ENCODE results near the gene NKAIN2. TPM values are rescaled to one million over a fixed set of nuclear protein-coding genes. Genes with fewer than 3 reads are reported as not detected.
A peak's percentile ranks its signal among the peaks of the same experiment; 100 is the strongest.

Gene NKAIN2
- total and polyA plus RNA-seq, 2 donors (not counting 3 experiments of a cell fraction or from before 2014, with no cell fraction given) = 0.03 TPM; not detected in 1

- DNase-seq (ENCODE audit: low read depth, low spot score) (no peak), FAIRE-seq (peak; percentile 56)
- CTCF ChIA-PET = interaction anchor here (0.6 to 1.4 kb wide), 6 partner anchors 8 to 334 kb away, joined by 3 to 4 read pairs (median 3); no protein-coding TSS in a partner anchor
- Histone ChIP-seq H3K9ac (replicated peaks; ENCODE audit: extremely low read depth, insufficient read depth, low read length) (no peak overlapping the region), H2AFZ (ENCODE audit: low read depth, low read length) (no peak overlapping the region), H4K20me1 (replicated peaks; ENCODE audit: control insufficient read depth, extremely low read depth, insufficient read depth, low read length) (no peaks in the 10 kb centered on the region), H3K4me2 (ENCODE audit: insufficient read depth, low read length) (no peak overlapping the region), H3K9me3 (replicated peaks; ENCODE audit: control insufficient read depth, insufficient read depth, low read length) (no peaks in the 10 kb centered on the region), H3K9me1 (replicated peaks; ENCODE audit: control insufficient read depth, extremely low read depth, insufficient read depth, low read length) (no peaks in the 10 kb centered on the region), H3K4me3 (replicated peaks in 1 of 3; ENCODE audit: insufficient read depth in 1 of 3, low read depth in 1 of 3, low read length in 3 of 3) (no peak overlapping the region), H3K36me3 (ENCODE audit: control insufficient read depth in 2 of 2, extremely low read depth in 1 of 2, insufficient read depth in 2 of 2, low read length in 2 of 2) (no peaks in the 10 kb centered on the region), H3K27me3 (ENCODE audit: control insufficient read depth in 2 of 2, insufficient read depth in 2 of 2, low read length in 2 of 2) (peaks cover 0 to 3% of the 10 kb centered on the region in 2 experiments), H3K27ac (ENCODE audit: insufficient read depth, low read depth, low read length) (no peak overlapping the region), H3K4me1 (ENCODE audit: control insufficient read depth, extremely low read depth, insufficient read depth, low read length) (no peaks in the 10 kb centered on the region), H3K79me2 (ENCODE audit: control insufficient read depth, insufficient read depth, low read length) (no peaks in the 10 kb centered on the region)
- BruUV-seq (replicated peaks) = no TSS peak
- TF ChIP-seq, protein P1, sequence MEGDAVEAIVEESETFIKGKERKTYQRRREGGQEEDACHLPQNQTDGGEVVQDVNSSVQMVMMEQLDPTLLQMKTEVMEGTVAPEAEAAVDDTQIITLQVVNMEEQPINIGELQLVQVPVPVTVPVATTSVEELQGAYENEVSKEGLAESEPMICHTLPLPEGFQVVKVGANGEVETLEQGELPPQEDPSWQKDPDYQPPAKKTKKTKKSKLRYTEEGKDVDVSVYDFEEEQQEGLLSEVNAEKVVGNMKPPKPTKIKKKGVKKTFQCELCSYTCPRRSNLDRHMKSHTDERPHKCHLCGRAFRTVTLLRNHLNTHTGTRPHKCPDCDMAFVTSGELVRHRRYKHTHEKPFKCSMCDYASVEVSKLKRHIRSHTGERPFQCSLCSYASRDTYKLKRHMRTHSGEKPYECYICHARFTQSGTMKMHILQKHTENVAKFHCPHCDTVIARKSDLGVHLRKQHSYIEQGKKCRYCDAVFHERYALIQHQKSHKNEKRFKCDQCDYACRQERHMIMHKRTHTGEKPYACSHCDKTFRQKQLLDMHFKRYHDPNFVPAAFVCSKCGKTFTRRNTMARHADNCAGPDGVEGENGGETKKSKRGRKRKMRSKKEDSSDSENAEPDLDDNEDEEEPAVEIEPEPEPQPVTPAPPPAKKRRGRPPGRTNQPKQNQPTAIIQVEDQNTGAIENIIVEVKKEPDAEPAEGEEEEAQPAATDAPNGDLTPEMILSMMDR (IDR thresholded peaks at IDR 0.05; ENCODE audit: extremely low read depth in 1 of 2, insufficient read depth in 1 of 2, low read depth in 1 of 2, low read length in 2 of 2) = no peak
- TF ChIP-seq MAX (IDR thresholded peaks at IDR 0.05; ENCODE audit: insufficient read depth, insufficient read length) = no peak
- TF ChIP-seq MYC (IDR thresholded peaks at IDR 0.05; ENCODE audit: low read depth, low read length) = no peak
- no peak for TF ChIP-seq FOS (IDR thresholded peaks at IDR 0.05; ENCODE audit: borderline replicate concordance, insufficient read depth, low read length)
- no peak for TF ChIP-seq EZH2 (IDR thresholded peaks at IDR 0.05; ENCODE audit: borderline replicate concordance, low read depth, low read length, severe bottlenecking)
- no peak for TF ChIP-seq JUN (IDR thresholded peaks at IDR 0.05; ENCODE audit: borderline replicate concordance, insufficient read depth, insufficient read length, low read depth)
- no peak for TF ChIP-seq POLR2A (IDR thresholded peaks at IDR 0.05; ENCODE audit: low read depth, low read length)
- TF ChIP-seq GATA2 (IDR thresholded peaks at IDR 0.05; ENCODE audit: insufficient read depth, insufficient read length, low read depth, low read length) = no peak
- TF ChIP-seq POLR2AphosphoS5 (IDR thresholded peaks at IDR 0.05; ENCODE audit: insufficient read depth, low read depth, low read length) = no peak
- intact Hi-C loops (cut with micrococcal nuclease) (loop anchor here (10.0 kb wide), 1 partner anchor 893 kb away; no protein-coding TSS in a partner anchor), dilution Hi-C loops (cut with MboI; ENCODE audit: extremely low pct_ligation_motif_present, low sequenced_read_pairs) (loop anchor here (25.0 kb wide), 1 partner anchor 255 kb away; no protein-coding TSS in a partner anchor)
- POLR2A ChIA-PET = no interaction called here
These were observed 1054.1 kb downstream of the NKAIN2 start for GRCh38 chr6:124857746-124858145.
